Measurements from ENCODE around the gene TRIM74.
"Not testable (repeated sequence)": the region's sequence is repeated elsewhere in the genome, so short reads cannot be mapped to it uniquely, and the experiment has no call there.

Gene TRIM74

DNA sequence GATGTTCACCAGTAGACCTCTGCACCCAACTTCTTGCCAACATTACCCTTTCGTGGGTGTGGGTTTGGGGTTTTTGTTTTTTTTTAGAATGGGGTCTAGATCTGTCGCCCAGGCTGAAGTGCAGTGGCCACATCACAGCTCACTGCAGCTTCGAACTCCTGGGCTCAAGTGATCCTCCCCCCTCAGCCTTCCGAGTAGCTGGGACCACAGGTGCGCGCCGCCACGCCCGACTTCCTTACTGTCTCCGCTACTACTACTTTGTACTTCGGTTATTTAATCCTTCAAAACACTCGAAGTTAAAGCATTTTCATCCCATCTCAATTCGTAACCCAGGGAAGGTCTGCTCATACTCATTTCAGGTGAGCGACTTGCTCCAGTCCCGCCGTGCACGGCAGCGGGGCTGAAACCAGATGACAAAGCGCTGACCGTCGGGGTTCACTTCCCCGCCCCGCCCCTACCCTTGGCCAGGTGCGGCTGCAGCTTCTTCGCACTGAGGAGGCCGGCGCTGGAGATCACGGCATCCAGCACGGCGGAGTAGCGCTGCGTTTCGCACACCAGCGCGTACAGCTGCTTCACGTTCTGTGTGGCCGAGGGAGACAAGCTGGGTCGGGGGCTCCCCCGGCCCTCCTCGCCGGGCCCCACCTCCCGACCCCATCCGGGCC is 15.2 kb downstream of the TRIM74 start:
- H3K27me3 ChIP-seq (ENCODE audit: insufficient read depth, insufficient read length); DNase-seq (ENCODE audit: low read depth, low spot score); H3K9ac ChIP-seq (ENCODE audit: insufficient read length, low read depth); H3K36me3 ChIP-seq (ENCODE audit: insufficient read depth, insufficient read length, low read length); H3K4me3 ChIP-seq (ENCODE audit: insufficient read length, low read depth); H3K9me3 ChIP-seq (ENCODE audit: insufficient read depth, low read length); H3K4me1 ChIP-seq (ENCODE audit: insufficient read depth, insufficient read length): not testable (repeated sequence)

DNA sequence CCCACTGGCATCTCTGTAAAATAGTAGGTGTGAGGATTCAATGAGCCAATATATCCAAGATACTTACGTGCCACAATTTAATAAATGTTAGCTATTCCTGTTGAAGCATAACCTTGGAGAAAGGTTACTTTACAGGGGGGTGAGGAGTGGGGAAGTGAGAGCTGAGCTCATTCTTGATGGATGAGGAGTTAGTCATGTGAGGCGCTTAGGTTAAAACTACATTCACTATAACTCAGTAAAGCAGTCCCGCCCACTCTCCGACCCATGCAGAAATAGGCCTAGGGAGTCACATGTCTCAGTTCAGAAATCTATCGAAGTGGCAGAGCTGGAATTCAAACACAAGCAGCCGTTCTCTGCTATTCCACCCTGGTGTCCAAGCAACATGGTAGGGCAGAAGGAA is 18.8 kb downstream of the TRIM74 start:
- not testable (repeated sequence) for H3K4me3 ChIP-seq (ENCODE audit: insufficient read length, low read depth); H3K4me1 ChIP-seq (ENCODE audit: insufficient read depth, insufficient read length); H3K9me3 ChIP-seq (ENCODE audit: insufficient read depth, low read length); H3K36me3 ChIP-seq (ENCODE audit: insufficient read depth, insufficient read length, low read length); DNase-seq (ENCODE audit: low read depth, low spot score); H3K9ac ChIP-seq (ENCODE audit: insufficient read length, low read depth); H3K27me3 ChIP-seq (ENCODE audit: insufficient read depth, insufficient read length)

DNA sequence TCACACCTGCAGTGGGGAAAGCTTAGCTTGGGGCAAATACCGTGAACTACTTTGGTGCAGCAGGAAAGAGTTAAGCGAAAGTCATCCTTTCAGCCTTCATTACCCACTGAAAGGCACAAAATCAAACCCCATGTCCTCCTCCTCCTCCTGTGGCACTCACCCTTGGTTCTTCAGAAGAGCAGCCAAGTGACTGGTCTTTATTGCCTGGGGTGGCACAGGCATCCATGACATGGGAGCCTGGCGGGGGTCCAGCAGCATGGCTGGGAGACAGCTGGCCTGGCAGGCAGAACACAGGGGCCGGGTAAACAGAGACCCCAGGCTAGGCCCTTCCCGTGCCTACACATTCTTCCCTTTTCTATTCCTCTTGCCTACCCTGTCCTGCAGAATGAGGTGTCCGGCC is 19.6 kb downstream of the TRIM74 start:
- not testable (repeated sequence) for H3K36me3 ChIP-seq (ENCODE audit: insufficient read depth, insufficient read length, low read length); H3K4me1 ChIP-seq (ENCODE audit: insufficient read depth, insufficient read length); H3K4me3 ChIP-seq (ENCODE audit: insufficient read length, low read depth); H3K9me3 ChIP-seq (ENCODE audit: insufficient read depth, low read length); DNase-seq (ENCODE audit: low read depth, low spot score); H3K9ac ChIP-seq (ENCODE audit: insufficient read length, low read depth); H3K27me3 ChIP-seq (ENCODE audit: insufficient read depth, insufficient read length)

DNA sequence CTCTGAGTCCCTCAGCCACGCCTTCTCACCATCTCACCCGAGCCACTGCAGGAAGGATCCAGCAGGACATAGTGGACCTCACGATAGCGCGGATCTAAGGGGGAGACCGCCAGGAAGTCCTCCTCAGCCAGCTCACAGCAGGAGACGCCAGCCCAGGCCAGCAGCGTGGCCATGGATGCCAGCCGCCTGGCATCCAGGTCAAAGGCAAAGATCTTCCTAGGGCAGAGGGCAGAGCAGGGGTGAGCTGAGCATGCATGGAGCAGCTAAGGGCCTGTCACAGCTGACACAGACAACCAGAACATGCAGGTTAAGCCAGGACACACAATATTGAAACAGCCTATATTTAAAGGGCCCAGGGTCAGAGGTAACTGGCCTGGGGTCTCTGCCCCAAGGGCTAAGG is 20.0 kb downstream of the TRIM74 start:
- not testable (repeated sequence) for H3K27me3 ChIP-seq (ENCODE audit: insufficient read depth, insufficient read length); H3K9me3 ChIP-seq (ENCODE audit: insufficient read depth, low read length); H3K36me3 ChIP-seq (ENCODE audit: insufficient read depth, insufficient read length, low read length); H3K4me1 ChIP-seq (ENCODE audit: insufficient read depth, insufficient read length); H3K9ac ChIP-seq (ENCODE audit: insufficient read length, low read depth); H3K4me3 ChIP-seq (ENCODE audit: insufficient read length, low read depth); DNase-seq (ENCODE audit: low read depth, low spot score)

DNA sequence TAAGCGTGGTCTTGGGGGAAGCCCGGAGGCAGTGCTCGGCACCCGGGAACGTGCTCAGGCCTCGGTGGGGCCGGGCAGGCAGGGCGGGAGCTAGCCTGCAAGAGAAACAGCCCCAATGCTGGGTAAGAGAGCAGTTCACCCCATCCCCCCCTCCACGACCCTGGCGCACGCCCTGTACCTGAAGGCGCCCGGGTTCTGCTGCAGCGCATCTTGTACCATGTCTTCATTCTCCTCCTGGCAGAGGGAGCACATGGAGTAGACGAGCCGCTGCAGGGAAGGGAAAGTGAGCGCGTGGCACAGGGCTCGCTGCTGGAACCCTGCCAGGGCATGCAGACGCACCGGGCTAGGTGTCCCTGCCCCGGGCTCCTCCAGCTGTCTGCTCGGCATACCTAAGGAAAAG is 20.6 kb downstream of the TRIM74 start:
- not testable (repeated sequence) for H3K9ac ChIP-seq (ENCODE audit: insufficient read length, low read depth); H3K9me3 ChIP-seq (ENCODE audit: insufficient read depth, low read length); H3K4me3 ChIP-seq (ENCODE audit: insufficient read length, low read depth); DNase-seq (ENCODE audit: low read depth, low spot score); H3K27me3 ChIP-seq (ENCODE audit: insufficient read depth, insufficient read length); H3K4me1 ChIP-seq (ENCODE audit: insufficient read depth, insufficient read length); H3K36me3 ChIP-seq (ENCODE audit: insufficient read depth, insufficient read length, low read length)

DNA sequence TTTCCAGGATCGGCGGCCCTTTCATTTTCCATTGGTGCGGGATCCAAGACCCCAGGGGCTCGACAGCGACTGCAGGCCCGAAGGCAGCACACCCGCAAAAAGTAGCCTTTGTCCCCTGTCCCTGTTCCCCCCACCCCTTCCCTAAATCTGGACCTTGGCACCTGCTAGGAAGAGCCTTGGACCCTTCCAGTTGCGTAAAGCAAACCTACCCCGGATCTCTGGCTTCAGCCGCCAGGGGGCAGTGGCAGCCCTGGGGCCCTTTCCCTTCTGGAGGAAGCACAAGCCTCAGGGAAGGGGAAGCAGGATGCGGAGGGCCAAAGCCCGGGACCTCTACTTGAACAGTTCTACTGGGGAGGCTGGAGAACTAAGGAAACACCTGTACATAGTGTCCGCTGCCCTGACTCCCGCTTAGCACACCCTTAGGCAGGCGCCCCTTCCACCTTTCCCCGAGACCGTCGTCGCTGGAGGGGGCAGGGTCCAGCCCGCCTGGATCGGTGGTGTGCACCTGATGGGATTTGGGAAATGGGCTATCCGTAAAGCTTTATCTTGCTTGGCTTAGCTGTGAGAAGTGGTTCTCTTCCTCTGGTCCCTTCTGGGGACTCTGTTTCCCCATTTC is 23.0 kb downstream of the TRIM74 start:
- not testable (repeated sequence) for H3K4me1 ChIP-seq (ENCODE audit: insufficient read depth, insufficient read length); H3K4me3 ChIP-seq (ENCODE audit: insufficient read length, low read depth); H3K9me3 ChIP-seq (ENCODE audit: insufficient read depth, low read length); H3K27me3 ChIP-seq (ENCODE audit: insufficient read depth, insufficient read length); H3K9ac ChIP-seq (ENCODE audit: insufficient read length, low read depth); DNase-seq (ENCODE audit: low read depth, low spot score)
- peaks cover 11% of the 10 kb centered on the region for H3K36me3 ChIP-seq (ENCODE audit: insufficient read depth, insufficient read length, low read length)

DNA sequence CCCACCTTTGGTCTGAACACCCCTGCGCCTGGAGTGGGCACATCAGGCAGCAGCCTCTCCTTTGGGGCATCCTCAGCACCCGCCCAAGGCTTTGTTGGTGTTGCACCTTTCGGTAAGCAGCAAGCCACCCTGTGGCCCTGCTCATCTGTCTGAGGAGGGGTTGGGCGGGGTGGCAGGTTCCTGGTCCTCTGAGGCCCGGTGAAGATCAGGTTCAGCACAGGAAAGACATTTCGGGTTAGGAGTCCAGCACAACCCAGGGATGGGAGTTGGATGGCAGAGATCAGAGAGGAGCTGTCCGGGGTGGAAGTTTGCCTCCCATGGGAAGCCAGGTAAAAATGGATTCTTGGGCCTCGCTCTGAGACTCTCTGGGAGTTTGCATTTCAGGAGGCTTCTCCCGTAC is 23.7 kb downstream of the TRIM74 start:
- peaks cover 11% of the 10 kb centered on the region for H3K36me3 ChIP-seq (ENCODE audit: insufficient read depth, insufficient read length, low read length)
- H3K4me3 ChIP-seq (ENCODE audit: insufficient read length, low read depth); H3K4me1 ChIP-seq (ENCODE audit: insufficient read depth, insufficient read length); H3K9ac ChIP-seq (ENCODE audit: insufficient read length, low read depth); H3K9me3 ChIP-seq (ENCODE audit: insufficient read depth, low read length); H3K27me3 ChIP-seq (ENCODE audit: insufficient read depth, insufficient read length); DNase-seq (ENCODE audit: low read depth, low spot score): not testable (repeated sequence)

DNA sequence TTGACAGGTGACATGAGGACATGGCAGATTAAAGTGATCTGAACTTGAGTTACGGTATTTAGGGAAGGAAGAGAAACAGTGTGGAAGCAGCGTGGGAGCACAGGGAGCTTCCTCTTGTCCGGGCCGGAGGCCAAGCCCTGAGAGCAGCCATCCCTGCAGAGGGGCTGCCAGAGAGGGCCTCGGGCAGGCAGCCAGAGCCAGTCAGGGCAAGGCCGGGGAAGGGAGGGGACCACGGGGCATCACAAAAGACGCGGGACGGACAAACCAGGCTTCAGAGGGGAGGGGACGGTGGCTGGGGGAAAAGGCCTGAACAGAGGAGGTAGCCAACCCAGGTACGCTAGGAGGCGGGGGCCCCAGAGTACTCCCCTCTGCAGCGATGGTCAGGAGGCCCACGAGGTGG is 24.3 kb downstream of the TRIM74 start:
- H3K27me3 ChIP-seq (ENCODE audit: insufficient read depth, insufficient read length); H3K9ac ChIP-seq (ENCODE audit: insufficient read length, low read depth); H3K4me3 ChIP-seq (ENCODE audit: insufficient read length, low read depth); H3K4me1 ChIP-seq (ENCODE audit: insufficient read depth, insufficient read length); H3K9me3 ChIP-seq (ENCODE audit: insufficient read depth, low read length); DNase-seq (ENCODE audit: low read depth, low spot score): not testable (repeated sequence)
- peaks cover 11% of the 10 kb centered on the region for H3K36me3 ChIP-seq (ENCODE audit: insufficient read depth, insufficient read length, low read length)

DNA sequence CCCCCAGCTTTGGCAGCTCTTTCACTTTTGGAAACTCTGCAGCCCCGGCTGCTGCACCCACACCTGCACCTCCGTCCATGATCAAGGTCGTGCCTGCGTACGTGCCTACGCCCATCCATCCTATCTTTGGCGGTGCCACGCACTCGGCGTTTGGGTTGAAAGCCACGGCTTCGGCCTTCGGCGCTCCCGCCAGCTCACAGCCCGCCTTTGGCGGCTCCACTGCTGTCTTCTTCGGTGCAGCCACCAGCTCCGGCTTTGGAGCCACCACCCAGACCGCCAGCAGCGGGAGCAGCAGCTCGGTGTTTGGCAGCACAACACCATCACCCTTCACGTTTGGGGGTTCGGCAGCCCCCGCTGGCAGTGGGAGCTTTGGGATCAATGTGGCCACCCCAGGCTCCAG is 26.3 kb downstream of the TRIM74 start:
- H3K9ac ChIP-seq (ENCODE audit: insufficient read length, low read depth); DNase-seq (ENCODE audit: low read depth, low spot score); H3K9me3 ChIP-seq (ENCODE audit: insufficient read depth, low read length); H3K4me1 ChIP-seq (ENCODE audit: insufficient read depth, insufficient read length); H3K27me3 ChIP-seq (ENCODE audit: insufficient read depth, insufficient read length); H3K4me3 ChIP-seq (ENCODE audit: insufficient read length, low read depth): not testable (repeated sequence)
- peaks cover 14% of the 10 kb centered on the region for H3K36me3 ChIP-seq (ENCODE audit: insufficient read depth, insufficient read length, low read length)

DNA sequence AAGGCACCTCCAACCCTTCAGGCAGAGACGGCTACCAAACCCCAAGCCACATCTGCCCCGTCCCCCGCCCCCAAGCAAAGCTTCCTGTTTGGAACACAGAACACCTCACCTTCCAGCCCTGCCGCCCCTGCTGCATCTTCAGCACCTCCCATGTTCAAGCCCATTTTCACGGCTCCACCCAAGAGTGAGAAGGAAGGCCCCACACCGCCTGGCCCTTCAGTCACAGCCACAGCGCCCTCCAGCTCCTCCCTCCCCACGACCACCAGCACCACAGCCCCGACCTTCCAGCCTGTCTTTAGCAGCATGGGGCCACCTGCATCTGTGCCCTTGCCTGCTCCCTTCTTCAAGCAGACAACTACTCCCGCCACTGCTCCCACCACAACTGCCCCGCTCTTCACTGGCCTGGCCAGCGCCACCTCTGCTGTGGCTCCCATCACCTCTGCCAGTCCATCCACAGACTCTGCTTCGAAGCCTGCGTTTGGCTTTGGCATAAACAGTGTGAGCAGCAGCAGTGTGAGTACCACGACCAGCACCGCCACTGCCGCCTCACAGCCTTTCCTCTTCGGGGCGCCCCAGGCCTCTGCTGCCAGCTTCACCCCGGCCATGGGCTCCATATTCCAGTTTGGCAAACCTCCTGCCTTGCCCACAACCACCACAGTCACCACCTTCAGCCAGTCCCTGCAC is 27.1 kb downstream of the TRIM74 start:
- not testable (repeated sequence) for H3K9ac ChIP-seq (ENCODE audit: insufficient read length, low read depth); H3K27me3 ChIP-seq (ENCODE audit: insufficient read depth, insufficient read length); H3K4me3 ChIP-seq (ENCODE audit: insufficient read length, low read depth); DNase-seq (ENCODE audit: low read depth, low spot score); H3K9me3 ChIP-seq (ENCODE audit: insufficient read depth, low read length); H3K4me1 ChIP-seq (ENCODE audit: insufficient read depth, insufficient read length)
- peaks cover 14% of the 10 kb centered on the region for H3K36me3 ChIP-seq (ENCODE audit: insufficient read depth, insufficient read length, low read length)

DNA sequence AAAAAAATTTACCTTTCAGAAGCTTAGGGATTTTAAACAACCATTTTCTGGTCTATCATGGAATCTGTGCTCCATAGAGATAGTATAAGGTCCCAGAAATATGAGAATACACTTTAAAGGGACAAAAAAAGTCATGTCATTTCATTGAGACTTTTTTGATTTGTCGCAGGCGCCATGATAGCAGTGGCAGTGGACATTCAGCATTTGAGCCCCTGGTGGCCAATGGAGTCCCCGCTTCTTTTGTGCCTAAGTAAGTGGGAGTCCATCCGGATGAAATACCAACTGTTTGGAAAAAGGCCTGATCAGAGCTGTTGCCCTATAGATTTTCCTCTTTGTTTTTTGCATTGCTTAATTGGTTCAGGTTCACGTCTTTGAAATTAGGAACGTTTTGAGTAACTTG is 41.0 kb downstream of the TRIM74 start:
- H3K36me3 ChIP-seq (ENCODE audit: insufficient read depth, insufficient read length, low read length), result peaks cover 56% of the 10 kb centered on the region
- H3K4me3 ChIP-seq (ENCODE audit: insufficient read length, low read depth); H3K9me3 ChIP-seq (ENCODE audit: insufficient read depth, low read length); DNase-seq (ENCODE audit: low read depth, low spot score); H3K9ac ChIP-seq (ENCODE audit: insufficient read length, low read depth); H3K27me3 ChIP-seq (ENCODE audit: insufficient read depth, insufficient read length); H3K4me1 ChIP-seq (ENCODE audit: insufficient read depth, insufficient read length): not testable (repeated sequence)

DNA sequence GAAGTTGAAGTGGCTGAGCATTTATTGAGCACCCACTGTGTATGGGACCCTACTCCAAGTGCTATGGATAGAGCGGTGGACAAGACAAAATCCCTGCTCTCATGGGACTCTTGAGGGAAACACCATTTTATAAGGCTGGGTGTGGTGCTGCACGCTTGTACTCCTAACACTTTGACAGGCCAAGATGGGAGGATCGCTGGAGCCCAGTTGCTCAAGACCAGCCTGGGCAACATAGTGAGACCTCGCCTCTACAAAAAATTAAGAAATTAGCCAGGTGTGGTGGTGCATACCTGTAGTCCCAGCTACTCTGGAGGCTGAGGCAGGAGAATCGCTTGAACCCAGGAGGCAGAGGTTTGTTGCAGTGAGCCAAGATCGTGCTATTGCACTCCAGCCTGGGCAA is 41.5 kb downstream of the TRIM74 start:
- H3K4me1 ChIP-seq (ENCODE audit: insufficient read depth, insufficient read length); H3K4me3 ChIP-seq (ENCODE audit: insufficient read length, low read depth); H3K9ac ChIP-seq (ENCODE audit: insufficient read length, low read depth); H3K27me3 ChIP-seq (ENCODE audit: insufficient read depth, insufficient read length); DNase-seq (ENCODE audit: low read depth, low spot score); H3K9me3 ChIP-seq (ENCODE audit: insufficient read depth, low read length): not testable (repeated sequence)
- H3K36me3 ChIP-seq (ENCODE audit: insufficient read depth, insufficient read length, low read length), result peaks cover 56% of the 10 kb centered on the region
